ACHN (cell line): ENCODE measurements around the gene MRPL54.
A peak's percentile ranks its signal among the peaks of the same experiment; 100 is the strongest.

ENCODE experiments used
- DNase-seq: peaks from one replicate; pipeline ENCODE4 v3.0.0-alpha.2; 2015
- in situ Hi-C: cut with HindIII; loops from 2 replicates; pipeline ENCODE4 v1.10.0; 2017; ENCODE audit warnings: low sequenced_read_pairs, low pct_ligation_motif_present, low pct_unique_long_range_greater_than_20kb

MRPL54 gene

GRCh38 chr19:3762501-3763459, at the start of gene MRPL54:
MRPL54 (plus strand) TSS chr19:3762682; CDS start chr19:3762701, 19 bp downstream.
- DNase-seq = peak; percentile 97
- in situ Hi-C loops = no loop called here

DNA sequence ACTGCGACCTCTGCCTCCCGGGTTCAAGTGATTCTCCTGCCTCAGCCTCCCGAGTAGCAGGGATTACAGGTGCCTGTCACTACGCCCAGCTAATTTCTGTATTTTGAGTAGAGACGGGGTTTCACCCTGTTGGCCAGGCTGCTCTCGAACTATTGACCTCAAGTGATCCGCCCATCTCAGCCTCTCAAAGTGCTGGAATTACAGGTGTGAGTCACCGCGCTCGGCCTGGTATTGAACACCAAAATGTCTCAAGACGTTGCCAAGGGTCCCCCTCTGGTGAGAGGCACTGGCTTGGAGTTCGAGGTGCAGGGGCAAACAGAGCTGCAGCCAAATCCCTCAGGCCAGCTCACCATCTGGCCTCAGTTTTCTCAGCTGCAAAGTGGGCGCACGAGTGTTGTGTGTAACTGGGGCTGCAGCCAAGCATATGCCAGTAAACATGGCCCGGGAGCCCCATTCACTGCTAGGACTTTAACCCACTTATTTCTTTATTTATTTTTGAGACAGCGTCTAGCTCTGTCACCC, 46.3 kb upstream of the MRPL54 start:
- DNase-seq = no peak
- in situ Hi-C loops = no loop called here

- in situ Hi-C loops = no loop called here
- DNase-seq = no peak
Measured at GRCh38 chr19:3719868-3720267, 42.6 kb upstream of the MRPL54 start.

DNA sequence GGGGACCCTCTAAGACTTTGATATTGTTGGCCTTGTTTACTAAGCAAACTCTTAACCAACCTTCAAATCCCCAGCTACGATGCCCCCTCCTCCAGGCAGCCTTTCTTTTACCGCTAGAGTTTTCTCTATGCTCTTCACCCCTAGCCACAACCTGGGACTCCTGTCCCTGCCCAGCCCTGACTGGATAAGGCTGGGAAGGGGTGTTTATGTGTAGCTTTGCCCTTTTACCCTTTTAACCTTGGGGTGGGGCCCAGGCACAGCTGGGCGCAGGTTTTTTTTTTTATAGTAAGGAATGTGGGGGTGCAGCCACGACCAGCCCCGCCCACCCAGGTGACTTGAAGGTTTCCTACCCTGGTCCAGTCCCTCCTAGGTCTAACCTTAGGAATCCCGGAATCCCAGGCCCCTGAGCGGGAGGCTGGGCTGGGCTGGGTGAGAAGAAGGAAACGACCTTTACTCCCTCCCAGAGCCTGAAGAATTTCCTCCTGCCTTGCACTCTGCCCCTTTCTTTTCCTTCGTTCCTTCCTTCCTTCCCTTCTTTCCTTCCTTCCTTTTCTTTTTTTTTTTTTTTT, 42.0 kb upstream of the MRPL54 start:
- in situ Hi-C loops = no loop called here
- DNase-seq = no peak

DNA sequence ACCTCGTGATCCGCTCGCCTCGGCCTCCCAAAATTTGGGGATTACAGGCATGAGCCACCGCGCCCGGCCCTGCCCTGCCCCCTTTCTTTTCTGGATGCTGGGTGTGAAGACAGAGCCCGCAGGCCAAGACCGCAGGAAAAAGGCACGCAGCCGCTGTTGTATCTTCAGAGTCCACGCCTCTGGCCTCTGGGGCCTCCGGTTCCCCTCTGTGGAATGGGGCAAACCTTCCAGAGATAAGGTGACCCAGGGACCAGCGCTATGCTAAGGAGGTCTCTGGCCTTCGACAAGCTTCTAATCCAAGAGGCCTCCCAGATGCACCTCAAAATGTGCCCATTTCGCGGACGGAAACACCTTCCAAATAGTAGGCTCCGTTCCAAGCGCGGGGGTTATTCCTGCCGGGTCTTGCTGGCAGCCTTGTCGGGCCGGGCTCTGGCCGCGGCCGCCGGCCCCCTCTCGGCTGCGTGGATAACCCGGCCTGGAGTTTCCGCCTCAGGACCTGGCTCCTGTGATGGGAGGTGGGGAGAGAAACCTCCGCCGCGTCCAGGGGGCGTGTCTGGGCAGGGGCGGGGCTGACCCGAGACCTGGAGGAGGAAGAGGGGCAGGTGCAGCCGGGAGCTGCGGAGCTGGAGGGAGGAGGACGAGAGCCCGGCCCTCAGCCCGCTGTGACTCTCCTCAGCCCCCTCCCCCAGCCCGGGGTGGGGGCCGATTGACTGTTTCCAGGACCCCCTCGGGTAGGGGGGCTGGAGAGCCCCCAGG, 41.2 kb upstream of the MRPL54 start:
- in situ Hi-C loops = no loop called here

DNA sequence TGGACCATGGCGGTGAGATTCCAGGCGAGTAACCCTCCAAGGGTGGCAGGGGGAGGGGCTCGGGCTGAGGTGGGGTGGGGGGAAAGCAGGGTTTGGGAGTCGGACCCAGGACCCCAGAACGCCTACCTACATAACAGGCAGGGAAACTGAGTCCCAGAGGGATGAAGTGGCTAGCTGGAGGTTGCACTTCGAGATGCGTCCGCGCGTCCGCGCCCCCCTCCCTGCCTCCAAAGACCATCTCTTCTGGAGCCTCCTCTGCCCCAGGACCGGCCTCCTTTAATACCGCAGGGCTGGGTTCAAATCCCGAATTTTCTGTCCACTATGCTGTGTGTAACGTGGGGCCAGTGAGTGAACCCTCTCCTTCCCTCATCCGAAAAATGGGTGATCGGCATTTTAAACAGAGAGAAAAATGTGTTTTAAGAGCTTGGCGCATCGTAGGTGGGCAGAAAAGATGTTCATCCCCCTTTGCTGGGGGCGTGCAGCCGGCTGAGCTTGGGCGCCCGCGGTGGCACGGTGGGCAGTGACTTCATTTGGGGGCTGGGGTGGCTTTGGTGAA, 40.5 kb upstream of the MRPL54 start:
- in situ Hi-C loops = no loop called here
- DNase-seq = no peak

More for the DNA sequence above, 41.2 kb upstream of the MRPL54 start:
- peak; percentile 80 for DNase-seq

DNA sequence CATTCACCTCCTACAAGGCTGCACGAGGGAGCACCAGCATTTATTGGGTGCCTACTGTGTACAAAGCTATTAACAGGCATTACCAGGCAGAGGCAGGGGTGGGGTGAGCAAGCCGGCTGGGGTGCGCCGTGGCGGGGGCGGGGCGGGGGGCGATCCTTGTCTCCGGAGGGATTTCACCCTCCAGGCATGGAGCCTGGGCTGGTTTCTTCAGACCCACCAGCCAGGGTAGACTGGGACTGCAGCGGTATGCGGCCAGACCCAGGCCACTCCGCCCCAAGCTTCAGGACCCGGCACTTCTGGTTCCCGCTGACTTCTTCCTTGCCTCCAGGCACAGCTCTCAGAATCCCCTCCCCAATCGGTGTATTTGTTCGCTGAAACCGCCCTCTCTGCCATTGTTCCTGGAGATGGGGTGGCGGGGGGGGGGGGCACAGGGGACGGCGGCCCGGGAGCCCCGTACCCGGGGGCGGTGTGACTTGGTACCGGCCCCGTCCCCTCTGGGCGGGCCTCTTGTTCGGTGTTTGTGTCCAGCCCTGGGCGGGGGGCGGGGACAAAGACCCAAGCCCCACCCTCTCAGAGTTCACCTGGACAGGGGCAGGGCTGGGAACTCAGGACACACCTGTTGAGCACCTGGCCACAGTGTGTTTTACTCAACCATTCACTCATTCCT, 39.9 kb upstream of the MRPL54 start:
- DNase-seq = no peak
- in situ Hi-C loops = no loop called here

DNA sequence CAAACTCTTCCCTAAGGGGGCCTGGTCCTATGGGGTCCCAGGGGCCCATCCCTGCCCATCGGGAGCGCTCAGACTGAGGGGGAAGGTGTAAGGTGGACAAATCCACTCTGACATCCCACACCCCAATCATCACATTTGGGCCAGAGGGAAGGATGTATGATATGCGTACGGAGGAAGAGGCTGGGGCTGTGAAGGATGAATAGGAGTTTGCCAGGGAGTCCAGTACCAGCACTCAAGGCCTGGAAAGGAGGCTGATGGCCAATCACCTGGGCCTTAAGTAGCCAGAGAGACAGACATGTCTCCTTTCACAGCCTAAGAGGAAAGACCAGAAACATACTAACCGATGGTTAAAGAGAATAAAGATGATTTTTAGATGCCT, 39.4 kb upstream of the MRPL54 start:
- DNase-seq = no peak
- in situ Hi-C loops = no loop called here

DNA sequence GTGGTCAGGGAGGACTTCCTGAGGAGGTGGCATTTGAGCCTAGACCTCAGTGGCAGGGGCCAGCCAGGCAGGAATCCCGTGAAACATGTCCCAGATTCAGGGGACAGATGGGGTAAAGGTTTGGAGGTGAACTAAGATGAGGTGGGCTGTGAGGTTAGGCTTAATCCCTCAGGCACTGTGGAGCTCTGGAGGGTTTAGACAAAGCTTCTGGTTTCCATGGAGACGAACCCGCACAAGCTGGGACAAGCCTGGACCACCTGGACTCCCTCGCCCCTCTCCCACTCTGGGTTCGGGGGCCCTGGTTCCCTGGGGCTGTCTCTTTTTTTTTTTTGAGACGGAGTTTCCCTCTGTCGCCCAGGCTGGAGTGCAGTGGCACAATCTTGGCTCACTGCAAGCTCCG, 38.6 kb upstream of the MRPL54 start:
- in situ Hi-C loops = no loop called here
- DNase-seq = no peak

DNA sequence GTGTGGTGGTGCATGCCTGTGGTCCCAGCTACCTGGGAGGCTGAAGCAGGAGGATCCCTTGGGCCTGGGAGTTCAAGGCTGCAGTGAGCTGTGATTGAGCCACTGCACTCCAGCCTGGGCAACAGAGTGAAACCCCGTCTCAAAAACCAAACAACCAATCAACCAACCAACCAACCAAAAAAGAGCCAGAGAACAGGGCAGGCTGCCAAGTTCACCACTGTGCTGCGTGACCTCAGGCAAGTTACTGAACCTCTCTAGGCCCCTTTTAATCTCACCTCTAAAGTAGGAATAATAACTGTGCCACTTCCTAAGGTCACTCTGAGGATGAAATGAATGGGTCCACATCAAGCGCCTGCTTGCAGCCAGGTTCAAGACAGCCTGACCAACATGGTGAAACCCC, 37.4 kb upstream of the MRPL54 start:
- no peak for DNase-seq
- in situ Hi-C loops = no loop called here

DNA sequence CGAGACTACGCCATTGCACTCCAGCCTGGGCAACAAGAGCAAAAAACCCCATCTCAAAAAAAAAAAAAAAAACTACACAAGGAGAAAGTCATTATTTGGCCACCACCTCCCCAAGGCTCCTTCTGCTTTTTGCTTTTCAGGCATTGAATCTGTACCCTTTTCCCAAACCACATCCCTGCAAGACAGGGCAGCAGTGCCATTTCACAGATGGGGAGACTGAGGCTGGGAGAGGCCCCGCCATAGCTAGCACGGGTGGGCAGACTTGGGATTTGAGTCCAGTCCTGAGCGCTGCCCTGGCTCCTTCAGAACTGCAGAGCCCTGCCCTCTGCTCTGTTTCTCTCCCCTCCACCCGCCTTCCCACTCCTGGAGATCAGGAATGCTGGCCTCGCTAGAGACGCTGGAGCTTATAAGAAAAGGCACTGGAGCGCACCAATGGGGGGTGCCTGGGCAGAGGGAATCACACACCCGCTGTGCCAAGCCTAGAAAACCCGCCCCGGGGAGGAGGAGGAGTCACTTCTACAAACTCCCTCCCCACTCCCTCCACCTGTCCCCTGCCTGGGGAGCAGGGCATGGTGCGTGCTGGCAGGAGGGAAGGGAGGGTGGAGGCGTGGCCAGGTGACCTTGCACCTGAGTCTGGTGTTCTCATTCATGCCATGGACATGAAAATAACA, 36.7 kb upstream of the MRPL54 start:
- peak; percentile 62 for DNase-seq
- in situ Hi-C loops = no loop called here

GRCh38 chr19:3730457-3730958, 32.0 kb upstream of the MRPL54 start:
- no peak for DNase-seq
- in situ Hi-C loops = no loop called here

- no peak for DNase-seq
- in situ Hi-C loops = no loop called here
Measured at GRCh38 chr19:3732108-3732507, 30.4 kb upstream of the MRPL54 start.

GRCh38 chr19:3733549-3734309, 28.8 kb upstream of the MRPL54 start:
- DNase-seq = no peak
- in situ Hi-C loops = no loop called here

DNA sequence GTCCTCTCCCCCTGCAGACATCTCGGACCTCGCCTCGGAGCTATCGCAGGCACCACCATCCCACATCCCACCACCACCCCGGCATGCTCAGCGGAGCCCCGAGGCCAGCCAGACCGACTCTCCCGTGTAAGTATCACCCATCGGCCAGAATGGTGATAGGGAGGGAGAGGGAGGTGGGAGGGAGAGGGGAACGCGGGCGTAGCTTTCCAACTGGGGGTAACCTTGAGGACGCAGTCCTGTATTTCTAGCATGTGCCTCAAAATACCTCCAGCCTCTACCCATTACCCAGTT, 28.2 kb upstream of the MRPL54 start:
- no peak for DNase-seq
- in situ Hi-C loops = no loop called here

GRCh38 chr19:3736106-3736724, 26.3 kb upstream of the MRPL54 start:
- in situ Hi-C loops = no loop called here
- no peak for DNase-seq
